Measurements from ENCODE around the gene AQP9. TPM values are rescaled to one million over a fixed set of nuclear protein-coding genes. Genes with fewer than 3 reads are reported as not detected.

AQP9 gene
- total RNA-seq, 1 donor from 2014 or later, result 0.77 TPM

DNA sequence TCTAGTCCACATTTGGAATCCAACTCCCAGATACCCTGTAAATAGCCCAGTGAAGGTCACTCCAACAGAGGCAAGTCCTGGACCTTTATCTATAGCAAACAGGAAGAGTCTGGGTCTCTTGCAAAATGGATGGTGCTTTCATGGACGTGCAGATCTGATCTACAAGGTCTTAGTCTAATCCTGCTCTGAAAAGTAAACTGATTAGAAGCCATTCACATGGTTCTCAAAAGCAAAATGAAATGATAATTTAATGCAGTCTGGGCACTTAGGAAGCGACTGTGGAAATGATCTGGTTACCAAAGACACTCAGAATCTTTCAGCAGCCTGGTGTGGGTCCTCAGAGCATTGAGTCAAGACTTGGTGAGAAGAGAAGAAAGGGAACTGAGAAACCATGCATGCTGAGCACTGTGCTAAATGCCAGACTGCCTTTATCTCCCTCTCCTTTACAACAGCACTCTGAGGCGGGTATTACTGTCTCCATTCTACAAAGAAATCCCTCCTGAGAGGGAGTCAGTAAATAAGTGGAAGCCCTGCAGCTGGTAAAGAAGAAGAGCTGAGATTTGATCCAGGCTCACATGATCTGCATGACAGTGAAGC lies 29.0 kb downstream of the AQP9 start:
- no peak overlapping the region for H3K27ac ChIP-seq (replicated peaks)
- no peak for DNase-seq
- H3K27me3 ChIP-seq (ENCODE audit: low read depth), result no peaks in the 10 kb centered on the region
- H3K36me3 ChIP-seq, result no peaks in the 10 kb centered on the region
- no peaks in the 10 kb centered on the region for H3K9me3 ChIP-seq (replicated peaks)
- H3K4me1 ChIP-seq, result peaks cover 12% of the 10 kb centered on the region
- intact Hi-C loops (cut with micrococcal nuclease), result no loop called here
- no peak overlapping the region for H3K4me3 ChIP-seq
- TF ChIP-seq, protein P1, sequence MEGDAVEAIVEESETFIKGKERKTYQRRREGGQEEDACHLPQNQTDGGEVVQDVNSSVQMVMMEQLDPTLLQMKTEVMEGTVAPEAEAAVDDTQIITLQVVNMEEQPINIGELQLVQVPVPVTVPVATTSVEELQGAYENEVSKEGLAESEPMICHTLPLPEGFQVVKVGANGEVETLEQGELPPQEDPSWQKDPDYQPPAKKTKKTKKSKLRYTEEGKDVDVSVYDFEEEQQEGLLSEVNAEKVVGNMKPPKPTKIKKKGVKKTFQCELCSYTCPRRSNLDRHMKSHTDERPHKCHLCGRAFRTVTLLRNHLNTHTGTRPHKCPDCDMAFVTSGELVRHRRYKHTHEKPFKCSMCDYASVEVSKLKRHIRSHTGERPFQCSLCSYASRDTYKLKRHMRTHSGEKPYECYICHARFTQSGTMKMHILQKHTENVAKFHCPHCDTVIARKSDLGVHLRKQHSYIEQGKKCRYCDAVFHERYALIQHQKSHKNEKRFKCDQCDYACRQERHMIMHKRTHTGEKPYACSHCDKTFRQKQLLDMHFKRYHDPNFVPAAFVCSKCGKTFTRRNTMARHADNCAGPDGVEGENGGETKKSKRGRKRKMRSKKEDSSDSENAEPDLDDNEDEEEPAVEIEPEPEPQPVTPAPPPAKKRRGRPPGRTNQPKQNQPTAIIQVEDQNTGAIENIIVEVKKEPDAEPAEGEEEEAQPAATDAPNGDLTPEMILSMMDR (IDR thresholded peaks at IDR 0.05; ENCODE audit: borderline replicate concordance), result no peak

DNA sequence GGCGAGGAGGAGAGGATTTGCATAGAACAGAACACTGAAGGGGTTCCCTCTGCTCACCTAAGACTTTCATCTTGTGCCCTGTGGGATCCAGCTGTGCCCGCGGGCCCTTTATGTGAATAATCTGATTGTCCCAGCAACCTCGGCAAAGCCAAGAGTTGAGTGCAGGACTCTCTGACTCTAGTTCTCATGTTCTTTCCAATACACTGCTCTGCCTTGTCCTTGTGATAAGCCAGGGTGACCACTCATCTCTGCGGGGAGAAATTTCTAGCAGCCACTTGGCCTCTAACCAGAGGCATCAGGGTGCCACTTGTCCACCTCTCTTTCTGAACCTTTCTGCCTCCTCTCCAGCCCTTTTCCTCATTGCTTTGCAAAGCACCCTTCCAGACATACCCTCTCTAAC lies 31.8 kb downstream of the AQP9 start:
- no peaks in the 10 kb centered on the region for H3K9me3 ChIP-seq (replicated peaks)
- H3K27ac ChIP-seq (replicated peaks), result no peak overlapping the region
- intact Hi-C loops (cut with micrococcal nuclease), result no loop called here
- DNase-seq, result no peak
- TF ChIP-seq, protein P1 (IDR thresholded peaks at IDR 0.05; ENCODE audit: borderline replicate concordance), result no peak
- peaks cover 19% of the 10 kb centered on the region for H3K27me3 ChIP-seq (ENCODE audit: low read depth)
- no peak overlapping the region for H3K4me3 ChIP-seq
- no peaks in the 10 kb centered on the region for H3K36me3 ChIP-seq
- peaks cover 12% of the 10 kb centered on the region for H3K4me1 ChIP-seq

DNA sequence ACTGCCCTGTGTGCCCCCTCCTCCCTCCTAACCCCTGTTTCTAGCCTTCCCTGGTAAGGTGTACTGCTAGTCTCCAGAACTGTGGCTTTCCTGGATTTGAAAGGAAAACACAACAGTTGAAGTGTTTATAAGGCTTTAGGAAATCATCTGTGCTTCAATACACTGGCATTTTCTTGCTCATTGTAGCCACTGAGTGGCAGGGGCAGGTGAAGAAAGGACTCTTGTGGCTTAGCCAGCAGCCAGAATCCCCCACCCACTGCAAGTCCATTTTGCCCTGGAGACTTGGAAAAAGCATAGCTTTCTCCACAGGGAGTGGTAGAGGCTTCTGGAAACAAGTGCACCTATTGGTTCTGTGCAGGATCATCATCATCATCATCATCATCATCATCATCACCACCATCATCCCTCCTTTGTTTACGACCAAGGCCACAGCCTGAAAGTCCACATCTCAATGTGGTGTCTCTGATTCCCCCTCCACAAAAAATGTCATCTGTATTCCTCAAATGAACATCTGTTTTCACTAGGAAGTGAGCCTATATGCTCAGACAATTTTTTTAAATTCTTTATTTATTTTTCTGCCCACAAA lies 33.4 kb downstream of the AQP9 start:
- Histone ChIP-seq H3K27me3 (ENCODE audit: low read depth) (peaks cover 28% of the 10 kb centered on the region), H3K36me3 (no peaks in the 10 kb centered on the region), H3K4me3 (no peak overlapping the region), H3K9me3 (replicated peaks) (no peaks in the 10 kb centered on the region), H3K27ac (replicated peaks) (no peak overlapping the region), H3K4me1 (peaks cover 4% of the 10 kb centered on the region)
- TF ChIP-seq, protein P1 (IDR thresholded peaks at IDR 0.05; ENCODE audit: borderline replicate concordance), result no peak
- intact Hi-C loops (cut with micrococcal nuclease), result no loop called here
- no peak for DNase-seq

DNA sequence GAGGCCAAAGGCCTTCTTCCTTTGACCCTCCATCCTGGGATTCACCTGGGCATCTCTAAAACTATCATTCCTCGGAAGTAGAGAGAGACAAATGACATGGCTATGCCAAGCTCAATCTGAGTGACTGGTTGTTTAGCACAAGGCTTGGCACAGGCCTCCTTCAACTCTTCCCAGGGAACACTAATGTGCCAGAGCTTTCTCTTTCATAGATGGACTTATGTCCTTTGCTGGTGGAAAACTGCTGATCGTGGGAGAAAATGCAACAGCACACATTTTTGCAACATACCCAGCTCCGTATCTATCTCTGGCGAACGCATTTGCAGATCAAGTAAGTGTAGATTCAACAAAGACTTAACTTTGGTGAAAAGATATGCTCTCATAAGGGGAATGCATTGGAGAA lies 36.5 kb downstream of the AQP9 start:
- TF ChIP-seq, protein P1 (IDR thresholded peaks at IDR 0.05; ENCODE audit: borderline replicate concordance), result no peak
- intact Hi-C loops (cut with micrococcal nuclease), result no loop called here
- Histone ChIP-seq H3K36me3 (no peaks in the 10 kb centered on the region), H3K27me3 (ENCODE audit: low read depth) (peaks cover 28% of the 10 kb centered on the region), H3K27ac (replicated peaks) (no peak overlapping the region), H3K4me3 (no peak overlapping the region), H3K4me1 (peaks cover 4% of the 10 kb centered on the region), H3K9me3 (replicated peaks) (no peaks in the 10 kb centered on the region)
- no peak for DNase-seq

DNA sequence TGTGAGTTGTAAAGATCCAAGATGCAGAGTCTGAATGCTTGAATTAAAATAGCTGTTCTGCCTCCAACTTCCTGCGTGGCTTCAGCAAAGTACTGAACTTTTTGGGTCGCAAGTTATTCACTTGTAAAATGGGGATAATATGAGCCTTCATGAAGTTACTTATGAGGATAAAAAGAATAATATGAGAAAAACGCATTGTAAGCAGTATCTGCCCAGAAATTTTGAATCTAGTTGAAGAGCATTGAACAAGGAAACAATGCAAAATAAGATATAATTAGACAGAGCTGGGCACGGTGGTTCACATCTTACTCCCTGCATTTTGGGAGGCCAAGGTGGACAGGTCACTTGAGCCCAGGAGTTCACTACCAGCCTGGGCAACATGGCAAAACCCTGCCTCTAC lies 37.8 kb downstream of the AQP9 start:
- intact Hi-C loops (cut with micrococcal nuclease), result no loop called here
- H3K36me3 ChIP-seq, result no peaks in the 10 kb centered on the region
- peaks cover 28% of the 10 kb centered on the region for H3K27me3 ChIP-seq (ENCODE audit: low read depth)
- no peaks in the 10 kb centered on the region for H3K4me1 ChIP-seq
- H3K27ac ChIP-seq (replicated peaks), result no peak overlapping the region
- H3K9me3 ChIP-seq (replicated peaks), result no peaks in the 10 kb centered on the region
- TF ChIP-seq, protein P1 (IDR thresholded peaks at IDR 0.05; ENCODE audit: borderline replicate concordance), result no peak
- no peak overlapping the region for H3K4me3 ChIP-seq
- no peak for DNase-seq
